ENCODE results near the gene KLHL26. TPM values are rescaled to one million over a fixed set of nuclear protein-coding genes. Genes with fewer than 3 reads are reported as not detected.

Gene KLHL26
- total and polyA plus RNA-seq, 2 of the 4 experiments (the other 2 are of a cell fraction) = 2.2 to 4.7 TPM

DNA sequence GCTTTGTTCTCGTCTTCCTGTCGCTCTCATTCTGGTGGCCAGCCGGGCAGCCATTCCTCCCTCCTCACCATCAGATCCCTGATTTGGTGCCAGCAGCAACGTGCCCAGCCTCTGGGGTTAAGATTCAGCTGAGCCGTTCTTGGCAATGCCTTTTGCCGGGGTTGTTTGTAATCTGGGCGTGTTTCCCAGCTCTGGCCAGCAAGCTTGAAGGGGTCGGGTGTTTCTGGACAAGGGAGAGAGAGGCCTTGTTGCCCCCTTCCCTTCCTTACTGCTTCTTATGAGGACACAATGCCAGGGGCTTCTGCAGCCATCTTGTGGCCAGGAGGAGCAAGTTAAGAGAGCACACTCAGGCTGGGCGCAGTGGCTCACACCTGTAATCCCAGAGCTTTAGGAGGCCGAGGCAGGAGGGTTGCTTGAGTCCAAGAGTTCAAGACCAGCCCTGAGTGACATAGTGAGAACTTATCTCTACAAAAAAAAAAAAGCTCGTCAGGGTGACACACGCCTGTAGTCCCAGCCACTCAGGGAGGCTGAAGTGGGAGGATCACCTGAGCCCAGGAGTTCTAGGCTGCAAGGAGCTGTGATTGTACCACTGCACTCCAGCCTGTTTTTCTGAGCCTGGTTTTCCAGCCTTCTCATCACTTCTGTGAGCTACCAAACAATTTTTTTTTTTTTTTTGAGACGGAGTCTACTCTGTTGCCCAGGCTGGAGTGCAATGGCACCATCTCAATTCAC lies 35.9 kb downstream of the KLHL26 start (continued):
- TF ChIP-seq BHLHE40 (IDR thresholded peaks at IDR 0.05; ENCODE audit: low read depth, low read length) = no peak
- no peak for TF ChIP-seq CHD1 (IDR thresholded peaks at IDR 0.05; ENCODE audit: low read depth, low read length)

DNA sequence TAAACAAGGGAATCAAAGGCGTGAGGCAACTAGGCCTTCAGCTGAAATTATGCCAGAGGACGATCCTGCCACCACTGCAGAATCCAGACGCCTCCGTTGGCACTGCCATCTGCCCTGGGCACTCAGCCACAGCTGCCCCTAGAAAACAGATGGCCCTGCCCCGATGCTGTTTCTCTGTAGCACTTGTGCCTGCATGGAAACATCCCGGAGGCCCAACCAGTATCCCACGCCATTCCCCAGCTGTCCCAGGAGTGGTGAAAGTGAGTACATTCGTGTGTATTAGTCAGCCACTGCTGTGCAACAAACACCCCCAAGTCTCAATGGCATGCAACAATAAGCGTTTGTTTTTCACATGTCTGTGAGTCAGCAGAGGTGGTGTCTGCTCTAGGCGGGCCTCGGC lies 37.8 kb downstream of the KLHL26 start:
- in situ Hi-C loops (cut with MboI; ENCODE audit: low sequenced_read_pairs) (no loop called here), intact Hi-C loops (cut with micrococcal nuclease) (loop anchor here (10.0 kb wide), 2 partner anchors 170 to 220 kb away; no protein-coding TSS in a partner anchor), dilution Hi-C loops (cut with HindIII; ENCODE audit: low sequenced_read_pairs, unreplicated experiment) (no loop called here)
- Histone ChIP-seq H3K9me3 (ENCODE audit: control insufficient read depth, insufficient read depth, low read length) (0 out of 2 replicates have a peak, but pooled peaks cover 2% of the 10 kb centered on the region), H2BK15ac (ENCODE audit: low read depth, low read length) (no peak overlapping the region), H2AK5ac (ENCODE audit: low read depth, low read length) (peak overlapping the region; percentile 33; the same call in 1 of the 2 replicates), H3K27me3 (ENCODE audit: control insufficient read depth, insufficient read depth, low read length) (no peaks in the 10 kb centered on the region), H2BK120ac (ENCODE audit: low read depth, low read length) (no peak overlapping the region), H3K4ac (ENCODE audit: low read depth, low read length) (no peak overlapping the region), H3K79me1 (ENCODE audit: low read depth in 1 of 2, low read length in 2 of 2) (peaks cover 0 to 7% of the 10 kb centered on the region in 2 experiments; a peak in 2 of 4 replicates), H2AFZ (replicated peaks; ENCODE audit: low read length, poor library complexity) (no peak overlapping the region), H2AK9ac (replicated peaks; ENCODE audit: low read depth, low read length, poor library complexity) (no peak overlapping the region), H3K4me2 (ENCODE audit: low read depth, low read length) (no peak overlapping the region), H3K4me3 (ENCODE audit: insufficient read depth, low read depth, low read length) (no peak overlapping the region), H3K23ac (ENCODE audit: low read depth, low read length) (no peak overlapping the region), H4K5ac (ENCODE audit: low read depth, low read length) (no peak overlapping the region), H3K18ac (ENCODE audit: low read depth, low read length) (no peak overlapping the region), H4K91ac (ENCODE audit: insufficient read depth, low read depth, low read length) (no peak overlapping the region), H2BK20ac (ENCODE audit: low read depth, low read length) (no peak overlapping the region), H3K9me1 (ENCODE audit: insufficient read depth, low read length) (peaks cover 6% of the 10 kb centered on the region; the same call in 1 of the 2 replicates), H4K20me1 (ENCODE audit: insufficient read depth, low read length) (peaks cover 3% of the 10 kb centered on the region; the same call in 1 of the 2 replicates), H4K8ac (ENCODE audit: low read depth in 2 of 2, low read length in 2 of 2) (no peak overlapping the region), H3K14ac (replicated peaks; ENCODE audit: low read depth, low read length) (no peak overlapping the region), H3K36me3 (ENCODE audit: control insufficient read depth, insufficient read depth, low read length) (no peaks in the 10 kb centered on the region), H3K4me1 (ENCODE audit: control insufficient read depth, insufficient read depth, low read length) (peaks cover 18% of the 10 kb centered on the region), H3K9ac (ENCODE audit: low read depth, low read length) (no peak overlapping the region), H3K56ac (ENCODE audit: extremely low read depth, insufficient read depth, low read length) (no peak overlapping the region), H2BK5ac (ENCODE audit: low read depth, low read length, poor library complexity, severe bottlenecking) (no peak overlapping the region), H3K27ac (ENCODE audit: insufficient read depth, low read length) (no peak overlapping the region)
- 65% methylated on average over 7 of the region's 11 CpGs; no CpG with 5 or more reads in 1 of the 2 experiments for WGBS, 2 experiments (ENCODE audit: extremely low coverage in 2 of 2, insufficient read length in 1 of 2)
- TF ChIP-seq RAD21 (IDR thresholded peaks at IDR 0.05; ENCODE audit: low read length) = no peak
- TF ChIP-seq POLR2A (IDR thresholded peaks at IDR 0.05; ENCODE audit: low read depth, low read length) = no peak
- no peak for TF ChIP-seq CHD1 (IDR thresholded peaks at IDR 0.05; ENCODE audit: low read depth, low read length)
- TF ChIP-seq, protein P1, sequence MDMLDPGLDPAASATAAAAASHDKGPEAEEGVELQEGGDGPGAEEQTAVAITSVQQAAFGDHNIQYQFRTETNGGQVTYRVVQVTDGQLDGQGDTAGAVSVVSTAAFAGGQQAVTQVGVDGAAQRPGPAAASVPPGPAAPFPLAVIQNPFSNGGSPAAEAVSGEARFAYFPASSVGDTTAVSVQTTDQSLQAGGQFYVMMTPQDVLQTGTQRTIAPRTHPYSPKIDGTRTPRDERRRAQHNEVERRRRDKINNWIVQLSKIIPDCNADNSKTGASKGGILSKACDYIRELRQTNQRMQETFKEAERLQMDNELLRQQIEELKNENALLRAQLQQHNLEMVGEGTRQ (IDR thresholded peaks at IDR 0.05; ENCODE audit: low read depth, low read length) = no peak
- TF ChIP-seq SMC3 (IDR thresholded peaks at IDR 0.05; ENCODE audit: low read depth, low read length) = no peak
- CTCF ChIA-PET = no interaction called here
- ATAC-seq (ENCODE audit: low read depth) (no peak), DNase-seq (peak; percentile 14)
- no TSS peak for BruUV-seq (replicated peaks)
- POLR2A ChIA-PET (ENCODE audit: unreplicated experiment) = no interaction called here

Data from IMR-90 (cell line).